Measurements from ENCODE around the gene BABAM1.
"Not testable (repeated sequence)": the region's sequence is repeated elsewhere in the genome, so short reads cannot be mapped to it uniquely, and the experiment has no call there.

Gene BABAM1

DNA sequence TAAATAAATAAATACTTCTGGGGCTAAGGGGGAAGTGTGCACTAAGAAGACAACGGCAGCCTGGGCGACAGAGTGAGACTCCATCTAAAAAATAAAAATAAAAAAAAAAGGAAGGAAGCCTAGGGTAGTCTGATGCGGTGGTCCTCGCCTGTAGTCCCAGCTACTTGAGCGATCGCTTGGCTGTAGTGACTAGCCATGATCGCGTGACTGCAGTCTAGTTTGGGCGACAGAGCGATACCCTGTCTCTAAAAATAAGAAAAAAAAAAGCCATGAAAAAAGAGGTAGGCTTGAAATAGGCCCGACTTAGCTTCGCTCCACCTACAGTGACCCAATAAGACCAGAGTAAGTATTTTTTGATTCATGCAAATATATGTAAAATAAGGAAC, 661 bp upstream of the BABAM1 start:
- Histone ChIP-seq H3F3A (ENCODE audit: control insufficient read depth, insufficient read depth) (peaks cover 20% of the 10 kb centered on the region), H3K27ac (ENCODE audit: low read depth, low read length) (peak overlapping the region; percentile 100), H3K9me2 (replicated peaks; ENCODE audit: control insufficient read depth, low read length) (no peaks in the 10 kb centered on the region), H3K79me2 (ENCODE audit: control insufficient read depth, low read length) (peaks cover 26% of the 10 kb centered on the region), H3K4me1 (ENCODE audit: control insufficient read depth, low read length) (peaks cover 42% of the 10 kb centered on the region), H3K27me3 (ENCODE audit: control insufficient read depth, low read length) (no peaks in the 10 kb centered on the region), H4K20me1 (ENCODE audit: control insufficient read depth, insufficient read depth, low read depth, low read length) (no peaks in the 10 kb centered on the region), H3K9me3 (ENCODE audit: control insufficient read depth, insufficient read depth, low read length) (no peaks in the 10 kb centered on the region), H3K4me2 (ENCODE audit: low read length) (peak overlapping the region; percentile 73), H3K36me3 (ENCODE audit: control insufficient read depth, low read length) (peaks cover 20% of the 10 kb centered on the region), H3K4me3 (ENCODE audit: low read length) (peak overlapping the region; percentile 72)
- no peak for TF ChIP-seq EZH2phosphoT487 (IDR thresholded peaks at IDR 0.05; ENCODE audit: borderline replicate concordance, low read length)
- TF ChIP-seq, protein P1, sequence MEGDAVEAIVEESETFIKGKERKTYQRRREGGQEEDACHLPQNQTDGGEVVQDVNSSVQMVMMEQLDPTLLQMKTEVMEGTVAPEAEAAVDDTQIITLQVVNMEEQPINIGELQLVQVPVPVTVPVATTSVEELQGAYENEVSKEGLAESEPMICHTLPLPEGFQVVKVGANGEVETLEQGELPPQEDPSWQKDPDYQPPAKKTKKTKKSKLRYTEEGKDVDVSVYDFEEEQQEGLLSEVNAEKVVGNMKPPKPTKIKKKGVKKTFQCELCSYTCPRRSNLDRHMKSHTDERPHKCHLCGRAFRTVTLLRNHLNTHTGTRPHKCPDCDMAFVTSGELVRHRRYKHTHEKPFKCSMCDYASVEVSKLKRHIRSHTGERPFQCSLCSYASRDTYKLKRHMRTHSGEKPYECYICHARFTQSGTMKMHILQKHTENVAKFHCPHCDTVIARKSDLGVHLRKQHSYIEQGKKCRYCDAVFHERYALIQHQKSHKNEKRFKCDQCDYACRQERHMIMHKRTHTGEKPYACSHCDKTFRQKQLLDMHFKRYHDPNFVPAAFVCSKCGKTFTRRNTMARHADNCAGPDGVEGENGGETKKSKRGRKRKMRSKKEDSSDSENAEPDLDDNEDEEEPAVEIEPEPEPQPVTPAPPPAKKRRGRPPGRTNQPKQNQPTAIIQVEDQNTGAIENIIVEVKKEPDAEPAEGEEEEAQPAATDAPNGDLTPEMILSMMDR (IDR thresholded peaks at IDR 0.05; ENCODE audit: low read depth, low read length, poor library complexity, severe bottlenecking), result no peak

DNA sequence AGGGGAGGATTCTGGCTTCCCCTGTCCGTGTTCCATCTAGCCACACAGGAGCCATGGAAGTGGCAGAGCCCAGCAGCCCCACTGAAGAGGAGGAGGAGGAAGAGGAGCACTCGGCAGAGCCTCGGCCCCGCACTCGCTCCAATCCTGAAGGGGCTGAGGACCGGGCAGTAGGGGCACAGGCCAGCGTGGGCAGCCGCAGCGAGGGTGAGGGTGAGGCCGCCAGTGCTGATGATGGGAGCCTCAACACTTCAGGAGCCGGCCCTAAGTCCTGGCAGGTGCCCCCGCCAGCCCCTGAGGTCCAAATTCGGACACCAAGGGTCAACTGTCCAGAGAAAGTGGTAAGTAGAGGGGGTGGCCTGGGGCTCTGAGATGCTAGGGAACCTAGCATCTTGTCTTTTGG, 1.5 kb downstream of the BABAM1 start:
- peaks cover 26% of the 10 kb centered on the region for H3K79me2 ChIP-seq (ENCODE audit: control insufficient read depth, low read length)

GRCh38 chr19:17274892-17275291, 7.6 kb downstream of the BABAM1 start:
- H3K9me2 ChIP-seq (replicated peaks; ENCODE audit: control insufficient read depth, low read length); H3K27me3 ChIP-seq (ENCODE audit: control insufficient read depth, low read length); H3K4me2 ChIP-seq (ENCODE audit: low read length); H3K4me3 ChIP-seq (ENCODE audit: low read length); H3K79me2 ChIP-seq (ENCODE audit: control insufficient read depth, low read length); H4K20me1 ChIP-seq (ENCODE audit: control insufficient read depth, insufficient read depth, low read depth, low read length); H3K27ac ChIP-seq (ENCODE audit: low read depth, low read length); H3K9me3 ChIP-seq (ENCODE audit: control insufficient read depth, insufficient read depth, low read length): not testable (repeated sequence)
- Histone ChIP-seq H3F3A (ENCODE audit: control insufficient read depth, insufficient read depth) (peaks cover 10% of the 10 kb centered on the region), H3K4me1 (ENCODE audit: control insufficient read depth, low read length) (peaks cover 12% of the 10 kb centered on the region), H3K36me3 (ENCODE audit: control insufficient read depth, low read length) (peaks cover 74% of the 10 kb centered on the region)

More for the DNA sequence above, 1.5 kb downstream of the BABAM1 start:
- no peaks in the 10 kb centered on the region for H3K9me3 ChIP-seq (ENCODE audit: control insufficient read depth, insufficient read depth, low read length)
- H3K27me3 ChIP-seq (ENCODE audit: control insufficient read depth, low read length), result no peaks in the 10 kb centered on the region
- H3K9me2 ChIP-seq (replicated peaks; ENCODE audit: control insufficient read depth, low read length), result no peaks in the 10 kb centered on the region
- peaks cover 35% of the 10 kb centered on the region for H3K4me1 ChIP-seq (ENCODE audit: control insufficient read depth, low read length)
- TF ChIP-seq EZH2phosphoT487 (IDR thresholded peaks at IDR 0.05; ENCODE audit: borderline replicate concordance, low read length), result no peak
- TF ChIP-seq, protein P1 (IDR thresholded peaks at IDR 0.05; ENCODE audit: low read depth, low read length, poor library complexity, severe bottlenecking), result no peak
- H3K4me3 ChIP-seq (ENCODE audit: low read length), result peak overlapping the region; percentile 97
- H3F3A ChIP-seq (ENCODE audit: control insufficient read depth, insufficient read depth), result peaks cover 15% of the 10 kb centered on the region
- H4K20me1 ChIP-seq (ENCODE audit: control insufficient read depth, insufficient read depth, low read depth, low read length), result no peaks in the 10 kb centered on the region
- H3K36me3 ChIP-seq (ENCODE audit: control insufficient read depth, low read length), result peaks cover 32% of the 10 kb centered on the region
- H3K4me2 ChIP-seq (ENCODE audit: low read length), result peak overlapping the region; percentile 94
- no peak overlapping the region for H3K27ac ChIP-seq (ENCODE audit: low read depth, low read length)

DNA sequence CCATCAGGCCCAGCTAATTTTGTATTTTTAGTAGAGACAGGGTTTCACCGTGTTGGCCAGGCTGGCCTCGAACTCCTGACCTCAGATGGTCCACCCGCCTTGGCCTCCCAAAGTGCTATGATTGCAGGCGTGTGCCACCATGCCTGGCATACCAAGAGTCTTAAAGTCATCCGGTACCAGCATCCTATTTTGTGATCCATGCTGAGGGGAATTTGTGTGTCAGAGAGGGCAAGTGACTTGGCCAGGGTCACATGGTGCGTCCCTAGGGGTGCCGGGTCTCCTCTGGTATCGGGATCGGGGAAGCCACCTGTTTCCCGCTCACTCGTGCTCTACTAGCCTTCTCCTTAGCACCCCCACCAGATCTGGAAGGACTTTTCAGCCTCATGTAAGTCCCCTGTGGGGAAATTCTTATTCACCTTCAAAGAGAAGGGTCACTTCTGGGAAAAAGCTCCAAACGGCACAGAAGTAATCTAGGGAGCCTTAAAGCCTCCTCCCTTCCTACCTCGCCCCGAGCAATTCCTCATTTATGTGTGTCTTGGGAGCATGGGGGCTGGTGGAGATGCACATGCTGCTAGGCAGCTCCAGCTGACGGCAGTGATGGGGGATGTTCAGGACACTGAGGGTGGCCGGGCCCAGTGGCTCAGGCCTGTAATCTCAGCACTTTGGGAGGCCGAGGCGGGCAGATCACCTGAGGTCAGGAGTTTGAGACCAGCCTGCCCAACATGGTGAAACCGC, 8.4 kb downstream of the BABAM1 start:
- Histone ChIP-seq H3F3A (ENCODE audit: control insufficient read depth, insufficient read depth) (peaks cover 11% of the 10 kb centered on the region), H3K9me2 (replicated peaks; ENCODE audit: control insufficient read depth, low read length) (no peaks in the 10 kb centered on the region), H4K20me1 (ENCODE audit: control insufficient read depth, insufficient read depth, low read depth, low read length) (no peaks in the 10 kb centered on the region), H3K27ac (ENCODE audit: low read depth, low read length) (no peak overlapping the region), H3K4me2 (ENCODE audit: low read length) (no peak overlapping the region), H3K27me3 (ENCODE audit: control insufficient read depth, low read length) (no peaks in the 10 kb centered on the region), H3K4me3 (ENCODE audit: low read length) (no peak overlapping the region), H3K4me1 (ENCODE audit: control insufficient read depth, low read length) (peaks cover 19% of the 10 kb centered on the region), H3K36me3 (ENCODE audit: control insufficient read depth, low read length) (peaks cover 69% of the 10 kb centered on the region), H3K79me2 (ENCODE audit: control insufficient read depth, low read length) (peaks cover 6% of the 10 kb centered on the region; the same call in 1 of the 2 replicates), H3K9me3 (ENCODE audit: control insufficient read depth, insufficient read depth, low read length) (no peaks in the 10 kb centered on the region)
- TF ChIP-seq, protein P1 (IDR thresholded peaks at IDR 0.05; ENCODE audit: low read depth, low read length, poor library complexity, severe bottlenecking), result no peak

All from DOHH2 (cell line).